Hepatocyte (in vitro differentiated cells): Measurements from ENCODE around the gene TBX6. TPM values are rescaled to one million over a fixed set of nuclear protein-coding genes. Genes with fewer than 3 reads are reported as not detected.
A peak's percentile ranks its signal among the peaks of the same experiment; 100 is the strongest.

Experiments
- DNase-seq: peaks from one replicate; pipeline ENCODE4 v3.0.0-alpha.2; 2016; ENCODE audit warnings: low spot score
- H2AFZ ChIP-seq: fragments of 200-600 bp; sonication (generic); 2 replicates; pipeline ENCODE4 v1.6.0; 2016; ENCODE audit warnings: antibody characterized with exemption, mild to moderate bottlenecking
- H3K27ac ChIP-seq: fragments of 200-600 bp; sonication (generic); 2 replicates; pipeline ENCODE4 v1.5.1; 2016; ENCODE audit warnings: mild to moderate bottlenecking
- H3K27me3 ChIP-seq: fragments of 200-600 bp; sonication (generic); 2 replicates; pipeline ENCODE4 v1.6.1; 2016
- H3K36me3 ChIP-seq: fragments of 200-600 bp; sonication (generic); replicated peaks from 2 replicates; pipeline ENCODE4 v1.5.1; 2016; ENCODE audit warnings: low read depth; ENCODE audit not compliant: insufficient read depth
- H3K4me1 ChIP-seq: fragments of 200-600 bp; sonication (generic); 2 replicates; pipeline ENCODE4 v1.5.1; 2016; ENCODE audit warnings: mild to moderate bottlenecking, moderate library complexity; ENCODE audit not compliant: insufficient read depth
- H3K4me2 ChIP-seq: fragments of 200-600 bp; sonication (generic); 2 replicates; pipeline ENCODE4 v1.6.0; 2016
- H3K4me3 ChIP-seq: fragments of 200-600 bp; sonication (generic); 2 replicates; pipeline ENCODE4 v1.5.1; 2016; ENCODE audit warnings: mild to moderate bottlenecking
- H3K79me2 ChIP-seq: fragments of 200-600 bp; sonication (generic); 2 replicates; pipeline ENCODE4 v1.6.0; 2017; ENCODE audit warnings: mild to moderate bottlenecking
- H3K9me2 ChIP-seq: fragments of 200-600 bp; sonication (generic); replicated peaks from 2 replicates; pipeline ENCODE4 v1.6.0; 2017; ENCODE audit warnings: mild to moderate bottlenecking; ENCODE audit not compliant: insufficient read depth
- H3K9me3 ChIP-seq: fragments of 200-600 bp; sonication (generic); 2 replicates; pipeline ENCODE4 v1.5.1; 2016; ENCODE audit warnings: low read depth, mild to moderate bottlenecking
- H4K20me1 ChIP-seq: fragments of 200-600 bp; sonication (generic); 2 replicates; pipeline ENCODE4 v1.6.0; 2016; ENCODE audit warnings: mild to moderate bottlenecking; ENCODE audit not compliant: insufficient read depth, poor library complexity, severe bottlenecking
- CTCF ChIP-seq: fragments of 200-600 bp; sonication (generic); IDR thresholded peaks from 2 replicates; pipeline ENCODE4 v1.5.1; 2016; ENCODE audit warnings: antibody characterized with exemption, mild to moderate bottlenecking; ENCODE audit not compliant: poor library complexity
- EZH2 ChIP-seq: fragments of 200-600 bp; sonication (generic); IDR thresholded peaks from 2 replicates; pipeline ENCODE4 v1.6.1; 2016; ENCODE audit warnings: antibody characterized with exemption, mild to moderate bottlenecking, borderline replicate concordance
- EZH2phosphoT487 ChIP-seq: fragments of 200-600 bp; sonication (generic); IDR thresholded peaks from one replicate; pipeline ENCODE4 v1.6.1; 2018; ENCODE audit warnings: antibody characterized with exemption, mild to moderate bottlenecking, low read depth, moderate library complexity; ENCODE audit not compliant: unreplicated experiment, severe bottlenecking
- WGBS: methylation state at CpG from one replicate; pipeline ENCODE4 v1.1.6; 2016; ENCODE audit warnings: low lambda C conversion rate; ENCODE audit errors: missing lambda C conversion rate; 5-methylcytosine and 5-hydroxymethylcytosine counted together
- polyA plus RNA-seq: library from polyadenylated mRNA; unstranded; fragments of >200 nt; fragmentation: Nextera tagmentation; extraction: Ambion mirVana; gene quantifications from 2 replicates; pipeline ENCODE4 v1.2.1, GENCODE V29; 2016
- total RNA-seq: library from RNA; depleted of rRNA; stranded (reverse); fragments of >200 nt; gene quantifications from 2 replicates; pipeline ENCODE4 v1.2.3, GENCODE V29; 2014

Gene TBX6
- total and polyA plus RNA-seq, 2 experiments from 2014 or later, result 0.10 to 0.60 TPM

DNA sequence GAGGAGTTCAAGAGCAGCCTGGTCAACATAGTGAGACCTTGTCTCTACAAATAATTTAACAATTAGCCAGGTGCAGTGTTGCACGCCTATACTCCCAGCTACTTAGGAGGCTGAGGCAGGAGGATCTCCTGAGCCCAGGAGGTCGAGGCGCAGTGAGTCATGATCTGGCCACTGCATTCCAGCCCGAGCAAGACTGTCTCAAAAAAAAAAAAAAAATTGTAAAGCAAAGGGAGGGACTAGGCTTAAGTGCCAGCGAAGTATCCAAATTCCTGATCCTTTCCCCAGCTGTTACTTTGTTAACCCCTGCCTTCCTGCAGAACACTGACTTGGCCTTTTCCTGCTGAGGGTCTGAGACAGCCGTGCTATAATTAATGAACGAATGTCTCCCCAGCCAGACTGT is 18.9 kb upstream of the TBX6 start:
- TF ChIP-seq CTCF (no peak), EZH2phosphoT487 (no peak), EZH2 (no peak)
- no peaks in the 10 kb centered on the region for H4K20me1 ChIP-seq
- H3K36me3 ChIP-seq, result no peaks in the 10 kb centered on the region
- 47% methylated on average over 7 of the region's 7 CpGs for WGBS
- H3K9me2 ChIP-seq, result no peaks in the 10 kb centered on the region
- no peak for DNase-seq
- no peak overlapping the region for H3K4me2 ChIP-seq
- peaks cover 11% of the 10 kb centered on the region for H3K4me1 ChIP-seq
- no peaks in the 10 kb centered on the region for H3K9me3 ChIP-seq
- no peaks in the 10 kb centered on the region for H3K27me3 ChIP-seq
- no peak overlapping the region for H3K27ac ChIP-seq
- H3K79me2 ChIP-seq, result peaks cover 12% of the 10 kb centered on the region
- H2AFZ ChIP-seq, result no peak overlapping the region
- H3K4me3 ChIP-seq, result no peak overlapping the region

DNA sequence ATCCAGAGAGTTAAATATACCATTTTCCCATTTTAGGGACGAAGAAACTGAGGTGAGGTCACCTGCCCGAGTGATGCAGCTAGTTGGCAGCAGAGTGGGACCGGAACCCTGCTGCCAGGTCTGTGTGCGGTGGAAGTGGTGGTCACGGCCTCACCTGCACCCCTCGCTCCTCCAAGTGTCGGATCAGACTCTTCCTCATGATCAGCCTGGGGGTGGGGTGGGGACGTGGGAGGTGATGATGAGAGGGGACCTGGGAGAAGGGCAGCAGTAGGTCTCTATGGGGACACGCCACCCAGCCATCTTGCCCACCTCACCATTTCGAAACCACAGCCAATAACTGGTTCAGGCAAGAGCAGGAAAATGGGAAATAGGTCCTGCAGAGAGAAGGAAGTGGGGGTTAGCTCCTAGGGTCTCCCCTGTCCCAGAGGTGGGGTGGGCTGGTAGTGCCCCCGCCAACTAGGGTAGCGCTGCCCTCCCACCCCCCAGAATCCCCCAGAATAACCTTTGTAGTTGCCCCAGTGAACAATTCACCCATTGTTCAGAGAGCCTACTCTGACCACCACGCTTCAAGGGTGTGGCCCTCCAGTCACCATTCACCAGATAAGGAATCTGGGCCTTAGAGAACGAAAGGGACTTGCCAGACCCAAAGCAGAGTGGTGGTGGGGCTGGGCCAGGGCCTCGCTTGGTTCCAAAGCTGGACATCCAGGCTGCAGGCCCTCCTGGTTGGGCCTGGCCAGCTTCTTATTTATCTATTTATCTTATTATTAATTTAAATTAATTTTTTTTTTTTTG is 16.5 kb upstream of the TBX6 start:
- Histone ChIP-seq H2AFZ (no peak overlapping the region), H3K27me3 (no peaks in the 10 kb centered on the region), H3K4me3 (no peak overlapping the region), H3K9me2 (no peaks in the 10 kb centered on the region), H3K36me3 (no peaks in the 10 kb centered on the region), H4K20me1 (peaks cover 6% of the 10 kb centered on the region), H3K27ac (peak overlapping the region; percentile 9), H3K79me2 (peaks cover 36% of the 10 kb centered on the region), H3K9me3 (no peaks in the 10 kb centered on the region), H3K4me1 (peaks cover 29% of the 10 kb centered on the region), H3K4me2 (no peak overlapping the region)
- 89% methylated on average over 12 of the region's 15 CpGs for WGBS
- no peak for DNase-seq
- TF ChIP-seq EZH2 (no peak), EZH2phosphoT487 (no peak), CTCF (no peak)

- Histone ChIP-seq H3K79me2 (peaks cover 74% of the 10 kb centered on the region), H3K4me1 (peaks cover 27% of the 10 kb centered on the region), H3K27me3 (no peaks in the 10 kb centered on the region), H3K36me3 (no peaks in the 10 kb centered on the region), H3K4me2 (peak overlapping the region; percentile 54), H3K27ac (peak overlapping the region; percentile 86), H3K9me3 (no peaks in the 10 kb centered on the region), H3K9me2 (no peaks in the 10 kb centered on the region), H2AFZ (no peak overlapping the region), H4K20me1 (peaks cover 17% of the 10 kb centered on the region), H3K4me3 (no peak overlapping the region)
- TF ChIP-seq EZH2phosphoT487 (no peak), EZH2 (no peak), CTCF (no peak)
- WGBS, result 66% methylated on average over 6 of the region's 6 CpGs
- peak; percentile 58 for DNase-seq
These were observed 12.8 kb upstream of the TBX6 start for GRCh38 chr16:30104492-30104891.
